Caco-2 (cell line): Measurements from ENCODE around the gene CAMK1D. TPM values are rescaled to one million over a fixed set of nuclear protein-coding genes. Genes with fewer than 3 reads are reported as not detected.
"Not testable (repeated sequence)": the region's sequence is repeated elsewhere in the genome, so short reads cannot be mapped to it uniquely, and the experiment has no call there.

Experiments used
- BruUV-seq: library from RNA; stranded (reverse); fragments of 400-500 nt; replicated peaks from 2 replicates; lab custom pipeline; 2021; lab: Mats Ljungman, UMichigan
- CTCF ChIA-PET: fragments of 300-600 bp; sonication (Branson Sonifier 250); formaldehyde crosslinking; loops from one replicate; lab custom pipeline; 2022; ENCODE audit warnings: antibody characterized with exemption; lab: Charles Lee
- POLR2A ChIA-PET: fragments of 300-600 bp; sonication (Branson Sonifier 250); formaldehyde crosslinking; loops from one replicate; lab custom pipeline; 2022; ENCODE audit warnings: antibody characterized with exemption; lab: Charles Lee
- DNase-seq, 2 experiments: peaks; one replicate each; pipeline versions ENCODE4 v3.0.0 to v3.0.0-alpha.2; 2020 to 2022
- H3K27me3 ChIP-seq: replicated peaks from 2 replicates; pipeline ENCODE4 v1.6.0; 2011; ENCODE audit warnings: low read length; ENCODE audit not compliant: control insufficient read depth, insufficient read depth
- H3K36me3 ChIP-seq: 2 replicates; pipeline ENCODE4 v1.5.1; 2011; ENCODE audit warnings: low read length; ENCODE audit not compliant: control insufficient read depth, insufficient read depth
- H3K4me1 ChIP-seq: fragments of 250-450 bp; sonication (Bioruptor Pico); 2 replicates; pipeline ENCODE4 v1.5.1; 2020; ENCODE audit warnings: mild to moderate bottlenecking
- H3K4me3 ChIP-seq: 2 replicates; pipeline ENCODE4 v1.5.1; 2011; ENCODE audit warnings: low read depth, mild to moderate bottlenecking, control low read depth, low read length
- H3K9me3 ChIP-seq: fragments of 250-450 bp; sonication (Bioruptor Pico); 2 replicates; pipeline ENCODE4 v1.5.1; 2020; ENCODE audit warnings: mild to moderate bottlenecking, moderate library complexity
- H3K27ac Mint-ChIP-seq: one replicate; pipeline ENCODE4 v1.8.0; 2022; ENCODE audit warnings: mixed read lengths; ENCODE audit not compliant: unreplicated experiment
- H3K27me3 Mint-ChIP-seq: one replicate; pipeline ENCODE4 v1.8.0; 2022; ENCODE audit warnings: mixed read lengths; ENCODE audit not compliant: insufficient read depth, unreplicated experiment
- H3K36me3 Mint-ChIP-seq: one replicate; pipeline ENCODE4 v1.8.0; 2022; ENCODE audit warnings: mild to moderate bottlenecking, mixed read lengths; ENCODE audit not compliant: insufficient read depth, unreplicated experiment
- H3K4me1 Mint-ChIP-seq: one replicate; pipeline ENCODE4 v1.8.0; 2022; ENCODE audit warnings: low read depth, mixed read lengths; ENCODE audit not compliant: unreplicated experiment
- H3K4me3 Mint-ChIP-seq: one replicate; pipeline ENCODE4 v1.8.0; 2022; ENCODE audit warnings: mild to moderate bottlenecking, moderate library complexity, mixed read lengths; ENCODE audit not compliant: unreplicated experiment
- H3K9me3 Mint-ChIP-seq: one replicate; pipeline ENCODE4 v1.8.0; 2022; ENCODE audit warnings: mixed read lengths; ENCODE audit not compliant: unreplicated experiment
- CTCF ChIP-seq, 2 experiments: fragments of 200-600 bp in 1 of 2; IDR thresholded peaks; 1 replicate in 1 of 2; 2 replicates in 1 of 2; pipeline versions ENCODE4 v1.5.1 to v1.8.0; 2011 to 2022; ENCODE audit warnings: antibody characterized with exemption in 1 of 2, control low read depth in 1 of 2, inconsistent platforms in 1 of 2, low read depth in 1 of 2, low read length in 1 of 2, mild to moderate bottlenecking in 1 of 2, moderate library complexity in 1 of 2; ENCODE audit not compliant: insufficient read depth in 1 of 2, severe bottlenecking in 1 of 2, unreplicated experiment in 1 of 2
- intact Hi-C: fragments of 100-400 bp; cut with micrococcal nuclease; formaldehyde crosslinking; loops from one replicate; pipeline ENCODE4 v1.10.0; 2022; ENCODE audit not compliant: unreplicated experiment
- total RNA-seq: library from RNA; stranded (reverse); gene quantifications from 2 replicates; pipeline ENCODE4 v1.2.3, GENCODE V29; 2022

CAMK1D gene
- total RNA-seq, 1 experiment from 2014 or later, result 10.9 TPM

DNA sequence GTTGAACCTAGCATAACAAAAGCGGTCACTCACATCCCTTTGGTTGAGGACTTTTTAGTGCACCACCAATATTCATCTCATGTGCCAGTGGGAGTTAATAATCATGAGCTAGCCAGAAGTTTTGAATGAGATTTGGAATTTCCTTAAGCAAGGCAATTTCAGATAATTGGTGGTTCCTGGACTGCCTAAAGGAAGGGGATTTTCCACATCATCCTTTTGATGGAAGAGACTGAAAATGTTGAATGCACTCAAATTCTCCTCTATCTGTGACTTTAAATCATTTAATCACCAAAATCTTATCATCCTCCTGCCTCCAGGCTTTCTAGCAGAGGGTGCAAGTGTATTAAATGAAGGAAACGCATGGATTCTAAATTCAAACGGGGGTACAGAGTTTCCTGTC is 391.5 kb downstream of the CAMK1D start:
- CTCF ChIA-PET, result no interaction called here
- H3K4me1 ChIP-seq, result no peaks in the 10 kb centered on the region
- no peaks in the 10 kb centered on the region for H3K36me3 ChIP-seq
- H3K27me3 ChIP-seq, result no peaks in the 10 kb centered on the region
- Mint-ChIP-seq H3K9me3 (peaks cover 7% of the 10 kb centered on the region), H3K4me3 (no peak overlapping the region), H3K27me3 (no peaks in the 10 kb centered on the region), H3K4me1 (no peaks in the 10 kb centered on the region), H3K36me3 (no peaks in the 10 kb centered on the region), H3K27ac (no peak overlapping the region)
- no peaks in the 10 kb centered on the region for H3K9me3 ChIP-seq
- no peak for TF ChIP-seq CTCF (IDR thresholded peaks at IDR 0.05; ENCODE audit: insufficient read depth in 1 of 2, low read depth in 1 of 2, low read length in 1 of 2, severe bottlenecking in 1 of 2, unreplicated experiment in 1 of 2)
- DNase-seq, result no peak
- intact Hi-C loops, result no loop called here
- no TSS peak for BruUV-seq
- POLR2A ChIA-PET, result no interaction called here
- no peak overlapping the region for H3K4me3 ChIP-seq

- no peaks in the 10 kb centered on the region for H3K27me3 ChIP-seq
- Mint-ChIP-seq H3K4me1 (no peaks in the 10 kb centered on the region), H3K27me3 (no peaks in the 10 kb centered on the region), H3K9me3 (peaks cover 7% of the 10 kb centered on the region), H3K36me3 (no peaks in the 10 kb centered on the region), H3K4me3 (no peak overlapping the region), H3K27ac (no peak overlapping the region)
- no peaks in the 10 kb centered on the region for H3K36me3 ChIP-seq
- H3K9me3 ChIP-seq, result no peaks in the 10 kb centered on the region
- no peak overlapping the region for H3K4me3 ChIP-seq
- no TSS peak for BruUV-seq
- intact Hi-C loops, result no loop called here
- CTCF ChIA-PET, result no interaction called here
- DNase-seq, result no peak
- H3K4me1 ChIP-seq, result no peaks in the 10 kb centered on the region
- TF ChIP-seq CTCF (IDR thresholded peaks at IDR 0.05; ENCODE audit: insufficient read depth in 1 of 2, low read depth in 1 of 2, low read length in 1 of 2, severe bottlenecking in 1 of 2, unreplicated experiment in 1 of 2), result no peak
- POLR2A ChIA-PET, result no interaction called here
Measured at GRCh38 chr10:12741360-12741804, 392.0 kb downstream of the CAMK1D start.

DNA sequence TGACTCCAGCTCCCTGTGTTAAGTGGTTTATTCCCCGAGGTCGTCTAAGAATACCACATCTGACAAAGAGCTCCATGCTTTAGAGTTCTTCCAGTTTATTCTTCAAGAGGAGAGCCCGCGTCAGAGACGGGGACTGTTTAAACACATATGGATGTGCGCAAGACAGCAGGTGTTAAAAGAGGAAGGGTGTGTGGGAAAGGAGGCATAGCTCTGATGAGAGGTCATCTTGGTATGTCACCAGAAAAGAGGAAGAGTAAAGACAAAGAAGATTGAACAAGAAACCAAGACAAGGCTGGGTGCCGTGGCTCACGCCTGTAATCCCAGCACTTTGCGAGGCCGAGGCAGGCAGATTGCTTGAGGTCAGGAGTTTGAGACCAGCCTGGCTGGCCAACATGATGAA is 393.4 kb downstream of the CAMK1D start:
- Histone ChIP-seq H3K36me3 (no peaks in the 10 kb centered on the region), H3K4me3 (no peak overlapping the region), H3K27me3 (no peaks in the 10 kb centered on the region), H3K9me3 (no peaks in the 10 kb centered on the region), H3K4me1 (peaks cover 7% of the 10 kb centered on the region)
- H3K9me3 Mint-ChIP-seq, result no peaks in the 10 kb centered on the region
- DNase-seq, result no peak
- BruUV-seq, result no TSS peak
- no peak overlapping the region for H3K4me3 Mint-ChIP-seq
- intact Hi-C loops, result no loop called here
- POLR2A ChIA-PET, result no interaction called here
- no peaks in the 10 kb centered on the region for H3K27me3 Mint-ChIP-seq
- no peaks in the 10 kb centered on the region for H3K36me3 Mint-ChIP-seq
- no peak for TF ChIP-seq CTCF (IDR thresholded peaks at IDR 0.05; ENCODE audit: insufficient read depth in 1 of 2, low read depth in 1 of 2, low read length in 1 of 2, severe bottlenecking in 1 of 2, unreplicated experiment in 1 of 2)
- peaks cover under 1% of the 10 kb centered on the region for H3K4me1 Mint-ChIP-seq
- no peak overlapping the region for H3K27ac Mint-ChIP-seq
- CTCF ChIA-PET, result no interaction called here

DNA sequence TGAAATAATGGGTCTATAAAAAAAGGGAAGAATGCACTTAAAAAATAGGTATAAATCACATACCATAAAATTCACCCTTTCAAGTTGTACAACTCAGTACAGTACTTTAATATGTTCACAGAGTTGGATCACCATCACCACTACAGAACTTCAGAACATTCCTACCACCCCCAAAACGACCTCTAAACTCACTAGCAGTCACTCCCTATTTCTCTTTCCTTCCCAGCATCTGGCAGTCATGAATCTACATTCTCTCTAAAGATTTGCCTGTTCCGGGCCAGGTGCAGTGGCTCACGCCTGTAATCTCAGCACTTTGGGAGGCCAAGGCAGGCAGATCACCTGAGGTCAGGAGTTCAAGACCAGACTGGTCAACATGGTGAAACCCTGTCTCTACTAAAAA is 394.1 kb downstream of the CAMK1D start:
- H3K9me3 ChIP-seq, BruUV-seq, H3K36me3 Mint-ChIP-seq, H3K4me3 Mint-ChIP-seq, H3K4me3 ChIP-seq, H3K27me3 Mint-ChIP-seq, DNase-seq, H3K9me3 Mint-ChIP-seq, H3K27ac Mint-ChIP-seq, H3K4me1 Mint-ChIP-seq, H3K36me3 ChIP-seq, H3K27me3 ChIP-seq, intact Hi-C loops, POLR2A ChIA-PET: not testable (repeated sequence)
- peaks cover 14% of the 10 kb centered on the region for H3K4me1 ChIP-seq
- CTCF ChIA-PET, result interaction anchor here (0.6 kb wide), 1 partner anchor 399 kb away, joined by 4 read pairs; no protein-coding TSS in a partner anchor
